VCaP (cell line): ENCODE results near the gene DOCK6.

Experiments
- H3K27ac ChIP-seq: fragments of 450-650 bp; 2 replicates; pipeline ENCODE4 v1.5.1; 2017
- TF ChIP-seq, protein P1 (sequence below): fragments of 450-650 bp; conservative IDR thresholded peaks from 2 replicates; pipeline ENCODE4 v1.5.1; 2017; ENCODE audit warnings: mild to moderate bottlenecking, moderate library complexity

Gene DOCK6

DNA sequence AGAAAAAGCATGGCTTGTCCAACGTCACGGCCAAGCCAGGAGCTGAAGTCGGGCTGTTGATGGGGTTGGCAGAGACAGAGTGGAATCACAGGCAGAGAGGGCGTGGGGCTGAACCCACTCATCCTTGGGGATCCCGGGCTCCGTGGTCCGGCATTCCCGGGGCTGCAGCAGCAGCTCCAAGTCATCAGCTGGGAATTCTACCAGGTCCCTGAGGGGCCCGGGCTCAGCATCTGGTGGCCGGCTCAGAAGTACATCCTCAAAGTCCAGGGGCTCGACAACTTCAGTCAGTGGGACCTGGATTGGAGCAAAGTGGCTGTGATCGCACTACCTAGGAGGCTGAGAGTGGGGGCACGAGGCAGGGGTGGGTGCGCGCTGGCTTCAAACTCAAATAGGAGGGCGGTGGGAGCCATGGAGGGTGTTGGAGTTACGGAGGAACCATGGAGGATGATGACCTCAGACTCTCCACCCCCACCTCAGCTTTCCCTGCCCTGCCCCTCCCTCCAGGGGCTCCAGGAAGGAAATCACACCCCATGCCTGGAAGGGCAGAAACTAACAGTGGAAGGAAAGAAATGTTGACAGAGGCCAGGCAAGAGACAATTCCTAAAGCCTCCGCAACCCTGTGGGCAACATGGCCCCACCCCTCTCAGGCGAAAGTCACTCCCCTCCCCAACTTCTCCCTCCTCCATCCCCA lies 9.5 kb downstream of the DOCK6 start:
- no peak overlapping the region for H3K27ac ChIP-seq
- TF ChIP-seq, protein P1, sequence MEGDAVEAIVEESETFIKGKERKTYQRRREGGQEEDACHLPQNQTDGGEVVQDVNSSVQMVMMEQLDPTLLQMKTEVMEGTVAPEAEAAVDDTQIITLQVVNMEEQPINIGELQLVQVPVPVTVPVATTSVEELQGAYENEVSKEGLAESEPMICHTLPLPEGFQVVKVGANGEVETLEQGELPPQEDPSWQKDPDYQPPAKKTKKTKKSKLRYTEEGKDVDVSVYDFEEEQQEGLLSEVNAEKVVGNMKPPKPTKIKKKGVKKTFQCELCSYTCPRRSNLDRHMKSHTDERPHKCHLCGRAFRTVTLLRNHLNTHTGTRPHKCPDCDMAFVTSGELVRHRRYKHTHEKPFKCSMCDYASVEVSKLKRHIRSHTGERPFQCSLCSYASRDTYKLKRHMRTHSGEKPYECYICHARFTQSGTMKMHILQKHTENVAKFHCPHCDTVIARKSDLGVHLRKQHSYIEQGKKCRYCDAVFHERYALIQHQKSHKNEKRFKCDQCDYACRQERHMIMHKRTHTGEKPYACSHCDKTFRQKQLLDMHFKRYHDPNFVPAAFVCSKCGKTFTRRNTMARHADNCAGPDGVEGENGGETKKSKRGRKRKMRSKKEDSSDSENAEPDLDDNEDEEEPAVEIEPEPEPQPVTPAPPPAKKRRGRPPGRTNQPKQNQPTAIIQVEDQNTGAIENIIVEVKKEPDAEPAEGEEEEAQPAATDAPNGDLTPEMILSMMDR: no peak

- H3K27ac ChIP-seq: no peak overlapping the region
- TF ChIP-seq, protein P1: no peak
Observed at GRCh38 chr19:11251650-11252314, 10.5 kb downstream of the DOCK6 start.

- no peak overlapping the region for H3K27ac ChIP-seq
- TF ChIP-seq, protein P1: no peak
Observed at GRCh38 chr19:11251217-11251616, 11.1 kb downstream of the DOCK6 start.

DNA sequence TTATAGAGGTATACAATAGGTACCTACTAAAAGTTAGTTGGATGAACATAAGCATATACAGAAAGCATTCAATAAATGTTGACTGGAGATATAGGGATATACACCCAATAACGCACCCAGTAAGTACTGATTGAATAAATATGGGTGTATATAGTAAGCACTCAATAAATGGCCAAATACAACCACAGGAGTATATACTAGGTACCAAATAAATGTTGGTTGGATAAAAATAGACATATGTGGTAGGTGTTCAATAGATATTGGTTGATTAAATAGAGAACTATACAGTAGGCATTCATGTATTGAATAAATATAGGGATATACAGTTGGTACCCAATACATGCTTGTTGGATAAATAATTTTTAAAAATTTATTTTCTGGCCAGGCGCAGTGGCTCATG lies 13.5 kb downstream of the DOCK6 start:
- H3K27ac ChIP-seq: no peak overlapping the region
- TF ChIP-seq, protein P1: no peak

GRCh38 chr19:11247934-11248333 lies 14.4 kb downstream of the DOCK6 start:
- TF ChIP-seq, protein P1: no peak
- no peak overlapping the region for H3K27ac ChIP-seq

GRCh38 chr19:11247391-11247790 lies 14.9 kb downstream of the DOCK6 start:
- TF ChIP-seq, protein P1: no peak
- no peak overlapping the region for H3K27ac ChIP-seq

DNA sequence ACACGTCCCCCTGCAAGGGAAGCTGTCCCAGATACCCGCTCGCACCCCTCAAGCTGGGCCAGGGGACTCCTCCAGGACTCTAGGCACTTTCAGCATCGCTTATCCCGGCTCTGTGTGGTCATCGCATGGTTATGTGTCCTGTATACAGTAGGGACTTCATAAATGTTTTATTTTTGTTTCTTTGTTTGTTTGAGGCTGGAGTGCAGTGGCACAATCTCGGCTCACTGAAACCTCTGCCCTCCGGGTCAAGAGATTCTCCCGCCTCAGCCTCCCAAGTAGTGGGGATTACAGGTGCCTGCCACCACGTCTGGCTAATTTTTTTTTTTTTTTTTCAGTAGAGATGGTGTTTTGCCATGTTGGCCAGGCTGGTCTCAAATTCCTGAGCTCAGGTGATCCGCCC lies 15.4 kb downstream of the DOCK6 start:
- H3K27ac ChIP-seq: no peak overlapping the region

More for the DNA sequence above, 15.4 kb downstream of the DOCK6 start:
- TF ChIP-seq, protein P1: no peak
